ENCODE data around the gene GRID1. TPM values are rescaled to one million over a fixed set of nuclear protein-coding genes. Genes with fewer than 3 reads are reported as not detected.

Gene GRID1
- total RNA-seq, 3 donors from 2014 or later, result 2.3 to 8.5 (median 5.9) TPM

DNA sequence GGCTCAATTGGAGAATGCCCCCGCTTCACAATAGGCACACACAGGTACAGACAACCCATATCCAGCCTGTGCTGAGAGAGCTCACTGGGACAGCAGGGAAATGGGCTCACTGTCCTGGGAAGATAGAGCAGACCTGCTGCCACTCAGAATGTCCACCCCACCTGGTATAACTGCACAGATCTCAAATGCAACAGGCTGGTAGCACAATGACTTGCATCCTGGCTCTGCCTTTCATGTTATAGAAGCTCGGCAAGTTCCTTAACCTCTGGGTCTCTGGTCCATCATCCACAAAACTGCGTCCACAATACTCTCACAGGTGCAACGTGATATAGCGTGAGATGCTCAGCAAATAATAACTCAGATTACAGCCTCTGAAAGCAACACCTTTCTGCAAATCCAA is 295.4 kb downstream of the GRID1 start:
- H3K4me1 ChIP-seq, result no peaks in the 10 kb centered on the region
- no peak overlapping the region for H3K27ac ChIP-seq
- no peak overlapping the region for H3K4me3 ChIP-seq
- no peak for DNase-seq (ENCODE audit: low spot score in 2 of 2)
- no peaks in the 10 kb centered on the region for H3K9me3 ChIP-seq
- H3K27me3 ChIP-seq, result no peaks in the 10 kb centered on the region
- TF ChIP-seq, protein P1, sequence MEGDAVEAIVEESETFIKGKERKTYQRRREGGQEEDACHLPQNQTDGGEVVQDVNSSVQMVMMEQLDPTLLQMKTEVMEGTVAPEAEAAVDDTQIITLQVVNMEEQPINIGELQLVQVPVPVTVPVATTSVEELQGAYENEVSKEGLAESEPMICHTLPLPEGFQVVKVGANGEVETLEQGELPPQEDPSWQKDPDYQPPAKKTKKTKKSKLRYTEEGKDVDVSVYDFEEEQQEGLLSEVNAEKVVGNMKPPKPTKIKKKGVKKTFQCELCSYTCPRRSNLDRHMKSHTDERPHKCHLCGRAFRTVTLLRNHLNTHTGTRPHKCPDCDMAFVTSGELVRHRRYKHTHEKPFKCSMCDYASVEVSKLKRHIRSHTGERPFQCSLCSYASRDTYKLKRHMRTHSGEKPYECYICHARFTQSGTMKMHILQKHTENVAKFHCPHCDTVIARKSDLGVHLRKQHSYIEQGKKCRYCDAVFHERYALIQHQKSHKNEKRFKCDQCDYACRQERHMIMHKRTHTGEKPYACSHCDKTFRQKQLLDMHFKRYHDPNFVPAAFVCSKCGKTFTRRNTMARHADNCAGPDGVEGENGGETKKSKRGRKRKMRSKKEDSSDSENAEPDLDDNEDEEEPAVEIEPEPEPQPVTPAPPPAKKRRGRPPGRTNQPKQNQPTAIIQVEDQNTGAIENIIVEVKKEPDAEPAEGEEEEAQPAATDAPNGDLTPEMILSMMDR (IDR thresholded peaks at IDR 0.05), result no peak
- no peak for TF ChIP-seq POLR2A (IDR thresholded peaks at IDR 0.05)
- no peaks in the 10 kb centered on the region for H3K36me3 ChIP-seq
- intact Hi-C loops (cut with DNase I; ENCODE audit: low total_unique reads), result no loop called here

DNA sequence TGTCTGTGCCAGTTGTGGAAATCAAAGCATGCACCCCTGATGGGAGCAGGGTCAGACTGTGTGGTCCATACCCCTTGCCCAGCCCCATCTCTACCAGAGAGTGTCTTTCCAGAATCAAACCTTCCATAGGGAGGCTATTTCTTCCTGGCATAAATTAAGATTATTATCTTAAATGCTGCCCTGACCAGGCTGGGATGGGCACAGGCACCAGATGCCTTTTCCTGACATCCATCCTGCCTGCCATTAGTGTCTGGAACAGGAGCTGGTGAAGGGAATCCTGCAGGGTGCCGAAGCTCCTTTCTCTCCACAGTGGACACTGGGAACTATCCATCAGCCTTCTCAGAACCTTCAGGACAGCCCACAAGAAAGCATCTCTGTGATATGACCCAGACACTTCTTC is 296.3 kb downstream of the GRID1 start:
- H3K4me1 ChIP-seq, result no peaks in the 10 kb centered on the region
- TF ChIP-seq POLR2A (IDR thresholded peaks at IDR 0.05) (no peak), POLR2AphosphoS5 (IDR thresholded peaks at IDR 0.05) (no peak)
- TF ChIP-seq, protein P1 (IDR thresholded peaks at IDR 0.05), result no peak
- no peaks in the 10 kb centered on the region for H3K27me3 ChIP-seq
- no peak overlapping the region for H3K4me3 ChIP-seq
- no peaks in the 10 kb centered on the region for H3K9me3 ChIP-seq
- intact Hi-C loops (cut with DNase I; ENCODE audit: low total_unique reads), result no loop called here
- no peak for DNase-seq (ENCODE audit: low spot score in 2 of 2)
- H3K36me3 ChIP-seq, result no peaks in the 10 kb centered on the region
- no peak overlapping the region for H3K27ac ChIP-seq

GRCh38 chr10:86068231-86069054 is 298.2 kb downstream of the GRID1 start:
- Histone ChIP-seq H3K4me3 (no peak overlapping the region), H3K27ac (no peak overlapping the region), H3K4me1 (no peaks in the 10 kb centered on the region), H3K9me3 (no peaks in the 10 kb centered on the region), H3K36me3 (no peaks in the 10 kb centered on the region), H3K27me3 (no peaks in the 10 kb centered on the region)
- DNase-seq (ENCODE audit: low spot score in 2 of 2), result no peak
- TF ChIP-seq, protein P1 (IDR thresholded peaks at IDR 0.05), result no peak
- TF ChIP-seq POLR2A (IDR thresholded peaks at IDR 0.05) (no peak), POLR2AphosphoS5 (IDR thresholded peaks at IDR 0.05) (no peak)
- intact Hi-C loops (cut with DNase I; ENCODE audit: low total_unique reads), result no loop called here

GRCh38 chr10:86067436-86068050 is 299.1 kb downstream of the GRID1 start:
- no peak overlapping the region for H3K4me3 ChIP-seq
- H3K4me1 ChIP-seq, result no peaks in the 10 kb centered on the region
- H3K27ac ChIP-seq, result no peak overlapping the region
- H3K27me3 ChIP-seq, result no peaks in the 10 kb centered on the region
- H3K36me3 ChIP-seq, result no peaks in the 10 kb centered on the region
- intact Hi-C loops (cut with DNase I; ENCODE audit: low total_unique reads), result no loop called here
- DNase-seq (ENCODE audit: low spot score in 2 of 2), result no peak
- no peak for TF ChIP-seq POLR2AphosphoS5 (IDR thresholded peaks at IDR 0.05)
- no peak for TF ChIP-seq POLR2A (IDR thresholded peaks at IDR 0.05)
- TF ChIP-seq, protein P1 (IDR thresholded peaks at IDR 0.05), result no peak
- H3K9me3 ChIP-seq, result no peaks in the 10 kb centered on the region

DNA sequence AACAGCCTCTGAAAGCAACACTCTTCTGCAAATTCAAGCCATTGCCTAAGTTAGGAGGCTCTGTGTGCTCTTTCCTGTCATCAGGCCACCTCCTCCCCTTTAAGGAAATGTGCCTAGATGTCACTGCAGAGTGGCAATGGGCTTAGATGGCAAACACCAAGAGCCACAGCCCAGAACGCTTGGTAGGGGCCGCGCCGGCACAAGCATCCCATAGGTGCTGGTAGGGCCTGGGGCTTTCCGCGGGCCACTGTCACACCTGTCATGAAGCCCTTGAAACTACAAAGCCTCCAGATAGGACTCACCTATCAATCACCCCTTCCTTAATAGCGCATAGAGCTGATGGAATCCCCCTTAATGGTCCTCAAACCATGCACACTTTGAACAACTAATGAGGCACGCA is 299.9 kb downstream of the GRID1 start:
- H3K9me3 ChIP-seq, result no peaks in the 10 kb centered on the region
- no peak overlapping the region for H3K4me3 ChIP-seq
- no peaks in the 10 kb centered on the region for H3K36me3 ChIP-seq
- no peak for DNase-seq (ENCODE audit: low spot score in 2 of 2)
- no peaks in the 10 kb centered on the region for H3K4me1 ChIP-seq
- no peak overlapping the region for H3K27ac ChIP-seq
- intact Hi-C loops (cut with DNase I; ENCODE audit: low total_unique reads), result no loop called here
- TF ChIP-seq POLR2AphosphoS5 (IDR thresholded peaks at IDR 0.05) (no peak), POLR2A (IDR thresholded peaks at IDR 0.05) (no peak)
- TF ChIP-seq, protein P1 (IDR thresholded peaks at IDR 0.05), result no peak
- no peaks in the 10 kb centered on the region for H3K27me3 ChIP-seq

Measured in breast epithelium (tissue), 4 donors.